ENCODE results near the gene SLC35G3. TPM values are rescaled to one million over a fixed set of nuclear protein-coding genes. Genes with fewer than 3 reads are reported as not detected.
"Not testable (repeated sequence)": the region's sequence is repeated elsewhere in the genome, so short reads cannot be mapped to it uniquely, and the experiment has no call there.

SLC35G3 gene
- total RNA-seq, 1 experiment from 2014 or later, result not detected

- no peak for DNase-seq (ENCODE audit: low read depth)
Measured at GRCh38 chr17:35166526-35166925, 27.7 kb downstream of the SLC35G3 start.

- no peak for DNase-seq (ENCODE audit: low read depth)
Measured at GRCh38 chr17:35164716-35165115, 29.5 kb downstream of the SLC35G3 start.

DNA sequence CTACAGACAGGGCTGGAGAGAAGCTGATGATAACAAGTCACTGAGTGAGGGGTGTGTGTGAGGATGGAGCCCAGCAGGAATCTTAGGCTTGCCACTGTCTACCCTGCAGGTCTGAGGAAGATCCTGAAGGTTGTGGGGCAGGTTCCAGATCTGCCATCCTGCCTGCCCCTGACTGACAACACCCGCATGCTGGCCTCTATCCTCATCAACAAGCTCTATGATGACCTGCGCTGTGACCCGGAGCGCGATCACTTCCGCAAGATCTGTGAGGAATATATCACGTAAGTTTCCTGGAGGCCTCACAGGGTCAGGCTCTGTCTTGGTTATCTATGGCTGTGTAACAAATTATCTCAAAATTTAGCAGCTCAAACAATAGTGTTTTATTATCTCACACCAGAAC is 30.3 kb downstream of the SLC35G3 start:
- DNase-seq (ENCODE audit: low read depth), result no peak

DNA sequence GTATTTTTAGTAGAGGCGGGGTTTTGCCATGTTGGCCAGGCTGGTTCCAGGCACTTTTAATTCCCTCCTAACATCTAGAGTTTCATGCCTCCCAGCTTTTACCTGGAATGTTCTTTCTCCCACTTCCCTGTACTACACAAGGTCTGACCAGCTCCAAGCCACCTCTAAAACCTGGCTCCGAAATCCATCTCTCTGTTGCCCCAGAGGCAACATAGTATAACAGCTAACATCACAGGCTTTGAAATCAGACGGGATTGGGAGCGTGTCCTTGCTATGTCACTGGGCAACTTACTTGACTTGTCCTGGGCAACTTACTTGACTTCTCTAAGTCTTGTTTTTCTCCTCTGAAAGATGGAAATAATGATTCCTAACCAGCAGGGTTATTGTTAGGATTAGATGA is 31.4 kb downstream of the SLC35G3 start:
- no peak for DNase-seq (ENCODE audit: low read depth)

- DNase-seq (ENCODE audit: low read depth), result no peak
Measured at GRCh38 chr17:35161281-35161761, 32.9 kb downstream of the SLC35G3 start.

- no peak for DNase-seq (ENCODE audit: low read depth)
Measured at GRCh38 chr17:35160354-35161201, 33.6 kb downstream of the SLC35G3 start.

- no peak for DNase-seq (ENCODE audit: low read depth)
Measured at GRCh38 chr17:35159940-35160339, 34.3 kb downstream of the SLC35G3 start.

DNA sequence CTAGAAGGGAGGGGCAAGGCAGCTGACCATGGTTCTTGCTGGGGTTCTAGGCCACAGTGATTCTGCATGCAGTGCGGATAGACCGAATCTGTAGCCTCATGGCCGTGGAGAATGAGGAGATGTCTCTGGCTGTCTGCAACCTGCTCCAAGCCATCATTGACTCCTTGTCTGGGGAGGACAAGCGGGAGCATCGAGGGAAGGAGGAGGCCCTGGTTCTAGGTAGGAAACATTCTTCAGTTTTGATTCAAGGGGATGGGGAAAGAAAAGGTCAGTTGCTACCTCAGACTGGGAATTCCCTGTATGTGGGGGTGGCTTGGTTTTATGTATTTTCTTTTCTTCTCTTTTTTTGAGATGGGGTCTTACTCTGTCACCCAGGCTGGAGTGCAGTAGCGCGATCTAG is 38.9 kb downstream of the SLC35G3 start:
- no peak for DNase-seq (ENCODE audit: low read depth)

DNA sequence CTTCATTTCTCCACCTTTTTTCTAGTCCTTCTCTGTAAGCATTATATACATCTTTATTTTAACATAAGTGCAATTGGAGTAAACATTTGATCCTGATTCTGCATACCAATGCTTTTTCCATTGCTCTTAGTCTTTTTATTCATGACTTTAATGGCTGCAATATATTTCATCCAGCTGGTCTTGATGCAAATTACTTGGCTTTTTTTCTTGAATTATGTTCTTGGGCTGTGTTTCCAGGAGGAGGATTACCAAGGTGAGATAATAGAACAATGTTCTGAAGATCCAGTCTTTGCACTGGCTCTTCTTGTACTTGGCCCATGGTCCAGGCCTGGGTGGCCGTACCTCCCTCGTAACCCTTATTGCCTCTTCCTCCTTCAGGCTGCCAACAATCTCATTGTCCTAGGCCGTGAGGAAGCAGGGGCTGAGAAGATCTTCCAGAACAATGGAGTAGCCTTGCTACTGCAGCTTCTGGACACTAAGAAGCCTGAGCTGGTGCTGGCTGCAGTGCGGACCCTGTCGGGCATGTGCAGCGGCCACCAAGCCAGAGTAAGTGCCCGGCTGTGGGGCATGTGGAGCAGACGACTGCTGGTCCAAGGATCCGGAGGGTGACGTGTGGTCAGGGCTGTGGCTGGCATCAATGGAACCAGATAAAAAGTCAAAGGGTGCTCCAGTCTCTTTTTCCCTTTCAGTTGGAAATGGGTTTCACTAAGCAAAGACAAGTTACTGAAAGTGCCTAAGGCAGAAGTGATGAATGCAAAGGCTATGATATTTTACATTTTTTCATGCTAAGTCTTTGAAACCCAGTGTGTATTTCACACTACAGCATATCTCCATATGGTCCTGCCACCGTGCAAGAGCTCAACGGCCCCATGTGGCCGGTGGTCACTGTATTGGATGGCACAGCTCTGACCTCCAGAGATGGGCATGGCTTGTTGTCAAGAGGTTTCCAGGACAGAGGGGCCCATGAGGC is 39.7 kb downstream of the SLC35G3 start:
- no peak for DNase-seq (ENCODE audit: low read depth)

- no peak for DNase-seq (ENCODE audit: low read depth)
Measured at GRCh38 chr17:35152421-35153140, 41.6 kb downstream of the SLC35G3 start.

GRCh38 chr17:35151080-35151479 is 43.1 kb downstream of the SLC35G3 start:
- DNase-seq (ENCODE audit: low read depth), result not testable (repeated sequence)

DNA sequence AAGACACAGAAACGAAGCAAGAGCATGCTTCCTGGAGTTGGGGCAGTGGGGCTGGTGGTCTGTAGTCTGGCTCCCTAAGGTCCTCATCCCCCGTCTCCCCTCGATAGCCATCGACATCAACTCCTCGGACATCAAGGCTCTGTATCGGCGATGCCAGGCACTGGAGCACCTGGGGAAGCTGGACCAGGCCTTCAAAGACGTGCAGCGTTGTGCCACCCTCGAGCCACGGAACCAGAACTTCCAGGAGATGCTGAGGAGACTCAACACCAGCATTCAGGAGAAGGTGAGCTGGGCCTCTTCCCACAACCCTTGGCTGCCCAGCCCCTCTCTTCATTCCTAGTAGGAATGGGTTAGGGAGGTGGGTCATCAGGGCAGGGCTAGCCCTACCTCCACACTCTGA is 44.3 kb downstream of the SLC35G3 start:
- no peak for DNase-seq (ENCODE audit: low read depth)

- no peak for DNase-seq (ENCODE audit: low read depth)
Measured at GRCh38 chr17:35148144-35148543, 46.0 kb downstream of the SLC35G3 start.

- no peak for DNase-seq (ENCODE audit: low read depth)
Measured at GRCh38 chr17:35147375-35147905, 46.8 kb downstream of the SLC35G3 start, which contains the start of gene UNC45B. Gene UNC45B (plus strand): TSS chr17:35147817. CDS start chr17:35148264, 447 bp downstream.

GRCh38 chr17:35146214-35146833 is 47.9 kb downstream of the SLC35G3 start:
- no peak for DNase-seq (ENCODE audit: low read depth)

- DNase-seq (ENCODE audit: low read depth), result no peak
Measured at GRCh38 chr17:35144840-35145239, 49.4 kb downstream of the SLC35G3 start.

Other genes with a start within 250 kb of the SLC35G3 start
- gene CCT6B, start 232.9 kb downstream of the SLC35G3 start, total RNA-seq (2014; rRNA removed; shearing (Covaris generic)), result 1.0 and 1.1 TPM in 2 replicates
- gene ZNF830, start 232.9 kb downstream of the SLC35G3 start, total RNA-seq (2014; rRNA removed; shearing (Covaris generic)), result 10.5 and 12.3 TPM in 2 replicates
- 18.7 and 33.5 TPM in 2 replicates for gene LIG3, start 213.9 kb downstream of the SLC35G3 start, total RNA-seq (2014; rRNA removed; shearing (Covaris generic))
- 21.3 TPM in 2 replicates for gene RFFL, start 130.7 kb downstream of the SLC35G3 start, total RNA-seq (2014; rRNA removed; shearing (Covaris generic))
- 8.4 and 10.0 TPM in 2 replicates for gene RAD51D, start 74.5 kb downstream of the SLC35G3 start, total RNA-seq (2014; rRNA removed; shearing (Covaris generic))
- gene FNDC8, start 72.8 kb downstream of the SLC35G3 start, total RNA-seq (2014; rRNA removed; shearing (Covaris generic)), result not detected in 2 replicates
- gene NLE1, start 52.1 kb downstream of the SLC35G3 start, total RNA-seq (2014; rRNA removed; shearing (Covaris generic)), result 13.3 and 17.8 TPM in 2 replicates
- gene UNC45B, start 46.6 kb downstream of the SLC35G3 start, total RNA-seq (2014; rRNA removed; shearing (Covaris generic)), result 0.05 TPM in 1 of 2 replicates, not detected in the other
- gene SLFN5, start 48.7 kb upstream of the SLC35G3 start, total RNA-seq (2014; rRNA removed; shearing (Covaris generic)), result 52.8 and 79.4 TPM in 2 replicates
- 49.2 and 82.0 TPM in 2 replicates for gene SLFN11, start 179.2 kb upstream of the SLC35G3 start, total RNA-seq (2014; rRNA removed; shearing (Covaris generic))
- 39.4 and 39.6 TPM in 2 replicates for gene SLFN12, start 238.1 kb upstream of the SLC35G3 start, total RNA-seq (2014; rRNA removed; shearing (Covaris generic))